Measurements from ENCODE around the gene GTF2B.

GRCh38 chr1:88923224-88923623 lies 31.9 kb upstream of the GTF2B start:
- no peak for TF ChIP-seq CTCF (IDR thresholded peaks at IDR 0.05; ENCODE audit: low read depth, low read length, poor library complexity, severe bottlenecking)
- no peak for TF ChIP-seq EZH2phosphoT487 (IDR thresholded peaks at IDR 0.05; ENCODE audit: borderline replicate concordance, low read length)
